CD4-positive, alpha-beta T cell treated with Interleukin-6 for 4 hours (primary cell): Measurements from ENCODE around the gene NIN.

ENCODE experiments used
- DNase-seq: peaks from one replicate; pipeline ENCODE4 v3.0.0-alpha.2; 2020; ENCODE audit warnings: mixed read lengths

NIN gene

DNA sequence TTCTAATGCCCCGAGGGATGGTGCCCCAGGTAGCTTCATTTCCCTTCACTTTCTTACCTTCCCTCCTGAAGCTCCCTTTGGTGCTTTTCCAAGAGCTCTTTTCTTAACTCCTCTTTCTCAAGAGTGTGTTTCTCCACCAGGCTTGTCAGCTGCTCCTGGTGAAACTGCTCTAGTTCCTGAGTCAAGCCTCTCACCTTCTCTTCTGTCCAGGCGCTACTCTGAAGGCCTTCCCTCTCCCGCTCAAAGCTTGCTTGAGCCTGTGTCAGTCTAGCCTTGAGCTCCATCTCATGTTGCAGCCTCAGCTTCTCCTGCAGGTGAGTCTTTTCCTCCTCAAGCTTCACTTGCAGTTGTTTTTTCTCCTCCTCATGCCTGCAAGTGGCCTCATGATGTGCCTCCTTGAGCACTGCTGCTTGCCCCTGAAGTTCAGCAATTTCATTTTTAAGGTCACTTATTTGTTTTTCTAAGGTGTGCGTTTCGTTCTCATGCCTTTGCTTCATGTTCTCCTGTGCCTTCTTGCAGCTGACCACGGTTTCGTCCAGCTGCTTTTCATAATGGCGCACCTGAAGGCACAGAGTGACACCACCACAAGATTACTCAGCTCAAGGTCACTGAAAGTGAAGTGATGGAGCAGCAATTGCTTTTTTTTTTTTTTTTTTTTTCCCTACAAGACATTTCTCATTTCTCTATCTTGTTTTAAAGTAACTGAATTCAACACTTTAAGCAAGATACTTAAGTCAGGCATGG, 71.0 kb downstream of the NIN start:
- DNase-seq: no peak

DNA sequence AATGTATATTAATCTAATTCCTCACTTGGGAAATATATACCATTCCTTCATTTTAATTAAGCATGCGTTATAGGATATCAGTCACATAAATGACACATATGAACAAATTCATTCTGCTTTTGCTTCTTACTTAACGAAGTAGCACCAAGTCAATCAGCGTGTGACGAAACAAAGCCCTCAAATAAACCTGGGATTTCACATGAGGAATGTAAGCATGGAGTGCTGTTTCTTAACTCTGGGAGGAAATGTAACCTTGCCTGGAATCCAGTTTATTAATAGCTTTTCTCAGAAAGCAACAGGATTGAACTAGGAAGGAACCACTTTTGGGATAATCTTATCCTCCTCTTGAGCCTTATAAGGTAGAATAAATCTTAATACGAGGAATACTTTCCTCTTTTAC, 72.0 kb downstream of the NIN start:
- DNase-seq: no peak

- DNase-seq: no peak
These were observed 72.7 kb downstream of the NIN start for GRCh38 chr14:50758305-50758704.

- no peak for DNase-seq
These were observed 73.3 kb downstream of the NIN start for GRCh38 chr14:50757702-50758101.

DNA sequence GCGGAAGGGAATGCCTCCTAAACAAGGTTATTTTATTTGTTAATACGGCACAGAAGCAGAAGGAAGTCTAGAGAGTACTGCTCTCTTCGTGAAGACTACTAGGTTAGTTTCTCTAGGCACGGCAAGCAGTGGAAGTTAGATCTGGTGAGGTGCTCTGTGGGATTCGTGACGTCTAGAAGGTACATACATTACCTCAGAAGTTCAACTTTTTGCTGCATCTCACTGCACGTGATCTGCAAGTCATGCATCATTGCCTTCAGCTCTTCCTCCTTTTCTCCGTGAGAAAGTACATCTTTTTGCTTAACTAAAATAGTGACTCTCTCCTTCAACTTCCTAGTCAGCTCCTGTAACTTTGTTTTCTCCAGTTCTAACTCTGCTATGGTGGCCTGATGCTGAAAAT, 74.7 kb downstream of the NIN start:
- no peak for DNase-seq

GRCh38 chr14:50750323-50750722, 80.6 kb downstream of the NIN start:
- no peak for DNase-seq

- DNase-seq: no peak
These were observed 85.4 kb downstream of the NIN start for GRCh38 chr14:50745401-50746058.

DNA sequence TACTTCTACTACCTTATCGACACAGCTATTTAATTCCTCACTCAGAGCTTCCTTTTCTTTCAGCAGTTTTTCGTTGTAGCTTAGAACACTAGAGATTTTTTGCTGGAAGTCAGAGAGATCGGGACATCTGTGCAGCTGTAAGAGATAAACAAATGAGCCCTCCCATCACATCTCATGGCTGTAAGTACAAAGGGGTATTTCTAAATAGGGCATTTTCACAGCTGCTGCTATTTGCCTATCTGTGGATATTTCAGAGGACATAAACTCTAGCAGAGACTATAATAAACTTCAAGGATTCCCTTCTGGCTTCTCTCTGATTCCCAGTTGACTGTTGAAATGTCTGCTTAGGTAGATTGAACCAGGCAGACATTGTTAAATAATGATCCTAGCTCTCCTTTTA, 86.7 kb downstream of the NIN start:
- no peak for DNase-seq

DNA sequence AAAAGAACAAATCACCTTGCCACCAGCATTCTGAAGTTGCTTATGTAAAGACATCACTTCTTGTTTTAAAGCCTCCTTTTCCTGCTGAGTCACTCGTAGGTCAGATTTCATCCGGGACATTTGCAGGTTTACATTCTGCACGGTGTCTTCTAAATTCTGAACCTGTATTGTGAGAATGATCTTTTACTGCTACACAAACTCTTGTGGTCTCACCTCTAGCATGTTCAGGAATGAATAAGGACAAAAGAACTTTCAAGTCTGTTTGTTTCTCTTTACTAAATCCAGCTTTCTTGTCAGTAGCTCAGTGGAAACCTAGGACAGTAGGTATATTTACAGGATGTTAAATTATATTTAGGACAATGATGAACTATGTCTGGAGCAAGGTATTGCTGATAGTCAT, 89.4 kb downstream of the NIN start:
- DNase-seq: no peak

GRCh38 chr14:50740856-50741255, 90.1 kb downstream of the NIN start:
- DNase-seq: no peak

- no peak for DNase-seq
These were observed 91.8 kb downstream of the NIN start for GRCh38 chr14:50739186-50739585.

DNA sequence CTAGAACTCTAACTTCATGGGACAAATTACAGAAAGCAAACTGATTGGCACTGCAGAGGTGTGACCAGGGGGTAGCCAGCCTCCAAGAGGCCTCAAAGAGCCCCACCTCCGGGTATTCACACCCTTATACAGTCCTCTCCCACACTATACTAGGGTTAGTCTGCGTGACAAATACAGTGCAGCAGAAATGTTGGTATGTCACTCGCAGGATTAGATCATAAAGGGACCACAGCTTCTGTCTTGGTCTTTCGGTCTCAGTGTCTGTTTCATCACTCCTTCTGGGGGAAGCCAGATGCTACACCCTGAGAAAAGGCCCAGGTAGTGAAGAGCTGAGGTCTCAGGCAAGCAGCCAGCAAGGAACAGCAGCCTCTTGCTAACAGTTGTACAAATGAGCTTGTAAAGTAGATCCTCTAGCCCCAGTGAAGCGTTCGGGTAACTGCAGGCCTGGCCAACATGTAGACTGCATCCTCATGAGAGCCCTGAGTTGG, 94.0 kb downstream of the NIN start:
- no peak for DNase-seq

DNA sequence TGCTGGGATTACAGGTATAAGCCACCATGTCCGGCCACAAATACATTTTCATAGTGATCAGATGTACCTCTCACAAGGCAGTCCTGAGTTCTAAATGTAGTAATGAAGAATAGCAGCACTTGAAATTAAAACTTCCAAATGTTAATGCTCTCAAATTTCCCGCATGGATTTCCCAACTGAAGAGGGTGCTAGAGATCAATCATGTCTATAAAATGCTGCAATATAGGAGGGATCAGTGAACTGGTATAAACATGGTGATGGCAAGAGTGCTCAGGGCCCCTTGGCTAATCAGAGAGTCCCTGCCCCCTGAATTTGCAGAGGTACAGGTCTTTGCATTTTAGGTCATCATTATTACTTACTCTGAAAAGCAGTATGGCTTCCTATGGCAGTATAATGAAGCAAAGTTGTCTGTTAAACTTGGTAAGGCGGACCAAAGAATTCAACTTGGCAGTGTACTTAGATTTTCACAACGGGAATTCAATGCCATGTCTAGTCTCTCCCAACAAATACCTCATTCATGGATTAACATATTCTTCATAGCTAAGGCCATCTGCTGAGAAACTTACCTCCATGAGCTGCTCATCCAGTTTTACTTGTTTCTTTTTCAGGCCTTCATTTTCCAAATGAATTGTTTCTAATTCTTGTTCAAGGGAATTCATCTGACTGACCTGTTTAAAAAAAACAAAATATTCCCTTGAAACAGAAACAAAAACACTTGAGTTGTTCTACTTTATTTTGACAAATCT, 95.8 kb downstream of the NIN start:
- no peak for DNase-seq

GRCh38 chr14:50733494-50733893, 97.5 kb downstream of the NIN start:
- DNase-seq: no peak

DNA sequence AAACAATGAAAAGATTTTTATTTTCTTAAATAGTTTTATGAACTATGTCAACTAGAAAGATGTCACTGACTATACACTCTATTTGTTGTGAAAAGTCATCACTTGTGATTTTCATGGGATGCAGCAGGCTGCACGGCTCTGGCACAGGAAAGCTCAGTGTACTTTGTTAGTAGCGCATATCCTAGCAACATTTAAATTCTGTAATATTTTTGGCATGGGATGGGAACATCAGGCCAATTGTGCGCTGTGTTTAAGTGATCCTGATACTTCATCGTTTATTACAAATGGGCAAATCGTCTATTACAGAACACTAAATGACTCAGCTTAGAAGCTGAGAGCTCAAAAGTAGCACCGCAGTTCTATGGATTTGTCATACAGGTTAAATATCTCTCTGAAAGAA, 102.1 kb downstream of the NIN start:
- DNase-seq: no peak

DNA sequence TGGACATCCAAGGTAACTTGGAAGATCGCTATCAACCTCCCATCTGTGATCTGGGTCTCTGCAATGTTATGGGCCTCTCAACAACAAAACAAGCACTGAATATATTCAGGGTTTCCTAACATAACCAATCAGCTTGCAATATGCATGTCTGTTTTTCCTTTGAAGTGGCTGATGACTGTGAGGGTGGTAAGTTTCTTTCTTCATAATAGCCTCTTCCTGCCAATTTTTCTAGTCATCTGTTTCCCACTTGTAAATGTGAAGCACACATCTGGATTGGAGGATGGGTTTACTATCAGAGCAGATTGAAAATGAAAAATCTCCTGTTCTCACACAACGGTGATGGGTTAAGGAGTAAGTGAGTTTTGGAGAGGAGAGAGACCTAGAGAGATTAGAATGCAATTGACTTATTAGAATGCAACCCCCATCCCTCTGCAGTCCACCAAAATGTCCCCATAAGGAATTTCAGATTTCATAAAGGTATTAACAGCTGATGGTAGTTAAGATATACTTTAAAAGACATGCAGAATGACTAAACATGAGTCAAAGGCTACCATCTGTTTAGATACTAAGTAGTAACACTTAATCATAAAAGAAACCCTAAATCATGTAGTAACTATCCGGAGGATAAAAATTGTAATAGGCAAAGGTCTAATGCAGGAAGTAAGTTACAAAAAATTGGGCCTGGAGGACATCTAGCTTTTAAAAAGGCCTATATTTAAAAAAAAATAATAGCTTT, 104.4 kb downstream of the NIN start:
- DNase-seq: peak; percentile 5

DNA sequence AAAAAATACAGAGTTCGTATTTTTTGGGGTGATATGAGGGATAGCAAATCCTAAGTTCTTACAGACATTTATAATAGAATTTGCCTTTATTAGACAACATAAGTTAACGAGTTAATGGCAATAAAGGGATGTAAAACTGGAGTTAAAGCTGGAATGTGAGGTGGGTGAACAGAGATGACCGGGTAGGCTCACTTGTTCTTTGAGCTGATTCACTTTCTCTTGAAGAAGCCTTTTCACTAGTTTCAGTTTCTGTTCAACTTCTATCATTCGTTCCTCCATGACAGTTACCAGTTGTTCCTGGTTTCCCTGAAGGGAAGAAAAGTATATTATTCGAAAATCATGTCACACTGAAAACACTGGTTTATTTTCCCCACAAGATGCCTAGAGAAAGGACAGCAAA, 105.2 kb downstream of the NIN start:
- no peak for DNase-seq

DNA sequence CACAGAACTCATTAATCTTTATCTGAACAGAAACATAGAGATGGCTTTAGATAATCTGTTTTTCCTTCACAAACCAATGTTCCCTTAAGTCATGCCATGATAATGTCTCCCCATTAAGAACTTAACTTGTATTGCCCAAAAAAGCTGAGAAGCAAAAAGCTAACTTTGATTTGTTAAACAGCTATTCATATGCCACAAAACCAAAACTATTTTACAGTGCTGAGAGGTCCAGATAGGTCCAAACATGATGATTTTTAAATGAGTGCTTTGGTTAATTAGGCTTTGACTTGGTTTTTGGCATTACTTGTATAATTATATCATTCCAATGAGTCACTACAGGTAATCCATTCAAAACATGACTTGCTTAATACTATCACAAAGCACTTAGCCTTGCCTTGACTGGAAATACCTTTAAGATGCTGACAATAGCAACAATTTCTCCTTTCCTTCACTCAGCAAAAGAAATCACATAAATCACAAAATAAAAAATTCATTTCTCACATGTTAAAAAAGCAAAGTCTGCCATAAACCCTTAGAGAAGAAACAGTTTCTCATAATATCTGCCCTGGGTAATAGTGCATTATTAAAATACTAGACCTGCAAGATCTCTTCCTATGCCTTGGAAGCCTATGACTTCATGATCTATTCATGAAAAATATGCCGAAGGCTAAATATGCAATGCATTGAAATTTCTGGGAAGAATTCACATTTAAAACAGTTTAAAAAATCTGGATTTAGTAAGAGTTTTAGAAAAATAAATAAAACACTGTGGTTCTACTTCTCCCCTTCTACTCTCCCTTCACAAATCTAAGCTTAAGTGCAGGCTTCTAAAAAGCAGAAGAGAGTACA, 110.8 kb downstream of the NIN start:
- no peak for DNase-seq

- no peak for DNase-seq
These were observed 112.0 kb downstream of the NIN start for GRCh38 chr14:50718949-50719348.

DNA sequence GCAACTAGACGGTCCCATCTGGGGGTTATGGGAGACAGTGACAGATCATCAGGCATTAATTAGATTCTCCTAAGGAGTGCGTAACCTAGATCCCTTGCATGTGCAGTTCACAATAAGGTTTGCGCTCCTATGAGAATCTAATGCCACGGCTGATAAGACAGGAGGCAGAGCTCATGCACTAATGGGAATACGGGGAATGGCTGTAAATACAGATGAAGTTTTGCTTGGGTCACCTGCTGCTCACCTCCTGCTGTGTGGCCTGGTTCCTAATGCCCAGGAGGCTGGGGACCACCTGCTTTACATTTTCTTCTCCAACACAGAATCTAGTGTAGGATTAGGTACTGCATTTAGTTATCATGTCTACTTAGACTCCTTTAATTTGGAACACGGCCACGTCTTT, 113.2 kb downstream of the NIN start:
- no peak for DNase-seq

DNA sequence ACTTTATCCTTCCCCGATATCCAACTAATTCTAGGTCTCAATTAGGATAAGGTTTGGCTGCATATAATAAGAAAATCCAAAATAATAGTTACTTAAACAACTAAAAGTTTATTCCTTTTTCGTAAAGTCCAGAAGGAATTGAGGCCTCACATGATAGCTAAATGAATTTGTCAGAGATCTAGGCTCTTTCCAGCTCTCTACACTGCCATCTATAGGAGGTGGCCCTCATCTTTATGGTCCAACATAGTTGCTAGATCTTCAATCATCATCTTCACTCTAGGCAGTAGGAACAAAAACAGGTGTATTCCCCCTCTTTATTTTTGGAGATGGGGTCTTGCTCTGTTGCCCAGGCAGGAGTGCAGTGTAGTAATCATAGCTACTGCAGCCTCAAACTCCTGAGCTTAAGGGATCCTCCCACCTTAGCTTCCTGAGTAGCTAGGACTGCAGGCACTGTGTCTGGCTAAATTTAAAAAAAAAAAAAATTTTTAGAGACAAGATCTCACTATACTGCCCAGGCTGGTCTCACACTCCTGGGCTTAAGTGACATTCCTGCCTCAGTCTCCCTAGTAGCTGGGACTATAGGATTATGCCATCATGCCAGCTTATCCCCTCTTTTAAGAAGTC, 116.4 kb downstream of the NIN start:
- DNase-seq: no peak

- DNase-seq: no peak
These were observed 119.9 kb downstream of the NIN start for GRCh38 chr14:50711043-50711442.
